HL-60 (cell line): ENCODE data around the gene MRPL58.

ENCODE experiments used
- DNase-seq, 2 experiments: peaks; one replicate each; pipeline ENCODE4 v3.0.0-alpha.2; 2010 to 2020; ENCODE audit warnings: low read depth in 1 of 2, low spot score in 1 of 2
- H3K27ac ChIP-seq: fragments of 250-450 bp; sonication (Bioruptor Pico); replicated peaks from 2 replicates; pipeline ENCODE4 v1.5.1; 2020; ENCODE audit warnings: mild to moderate bottlenecking, moderate library complexity
- H3K27me3 ChIP-seq: fragments of 250-450 bp; sonication (Bioruptor Pico); 2 replicates; pipeline ENCODE4 v1.5.1; 2021; ENCODE audit warnings: mild to moderate bottlenecking, moderate library complexity; ENCODE audit not compliant: insufficient read depth, poor library complexity, severe bottlenecking
- H3K4me3 ChIP-seq: replicated peaks from 2 replicates; pipeline ENCODE4 v1.5.1; 2011; ENCODE audit warnings: mild to moderate bottlenecking, control low read depth, low read length; ENCODE audit not compliant: insufficient read depth
- GABPA ChIP-seq: IDR thresholded peaks from 2 replicates; pipeline ENCODE4 v1.6.1; 2012; ENCODE audit warnings: low read depth
- POLR2AphosphoS5 ChIP-seq: IDR thresholded peaks from 2 replicates; pipeline ENCODE4 v1.6.1; 2012; ENCODE audit warnings: low read depth
- SPI1 ChIP-seq: IDR thresholded peaks from 2 replicates; pipeline ENCODE4 v1.6.1; 2012; ENCODE audit warnings: low read depth, mild to moderate bottlenecking, borderline replicate concordance
- TF ChIP-seq, protein P1 (sequence below): IDR thresholded peaks from one replicate; pipeline ENCODE4 v1.5.1; 2011; ENCODE audit warnings: low read length, control low read depth, inconsistent platforms; ENCODE audit not compliant: insufficient read depth
- TF ChIP-seq, protein P2 (sequence below): IDR thresholded peaks from 2 replicates; pipeline ENCODE4 v1.6.1; 2012; ENCODE audit warnings: low read depth; ENCODE audit not compliant: insufficient replicate concordance

The MRPL58 gene

DNA sequence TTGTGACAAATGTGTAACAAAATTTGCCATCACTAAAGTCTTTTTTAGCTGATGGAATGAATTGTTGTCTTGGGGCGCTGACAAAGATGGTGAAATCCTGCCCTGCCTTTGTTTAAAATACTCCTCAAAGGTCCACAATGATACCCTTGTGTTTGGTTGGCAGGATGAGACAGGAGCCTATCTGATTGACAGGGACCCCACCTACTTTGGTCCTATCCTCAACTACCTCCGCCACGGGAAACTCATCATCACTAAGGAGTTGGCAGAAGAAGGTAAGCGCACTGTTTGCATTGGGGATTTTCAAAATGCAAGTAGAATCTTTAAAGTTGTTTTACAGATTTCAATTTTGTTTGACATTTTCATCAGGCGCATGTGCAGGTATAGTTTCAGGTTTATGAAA, 36.6 kb downstream of the MRPL58 start:
- H3K27me3 ChIP-seq, result no peaks in the 10 kb centered on the region
- TF ChIP-seq SPI1 (no peak), POLR2AphosphoS5 (no peak), GABPA (no peak)
- TF ChIP-seq, protein P1, sequence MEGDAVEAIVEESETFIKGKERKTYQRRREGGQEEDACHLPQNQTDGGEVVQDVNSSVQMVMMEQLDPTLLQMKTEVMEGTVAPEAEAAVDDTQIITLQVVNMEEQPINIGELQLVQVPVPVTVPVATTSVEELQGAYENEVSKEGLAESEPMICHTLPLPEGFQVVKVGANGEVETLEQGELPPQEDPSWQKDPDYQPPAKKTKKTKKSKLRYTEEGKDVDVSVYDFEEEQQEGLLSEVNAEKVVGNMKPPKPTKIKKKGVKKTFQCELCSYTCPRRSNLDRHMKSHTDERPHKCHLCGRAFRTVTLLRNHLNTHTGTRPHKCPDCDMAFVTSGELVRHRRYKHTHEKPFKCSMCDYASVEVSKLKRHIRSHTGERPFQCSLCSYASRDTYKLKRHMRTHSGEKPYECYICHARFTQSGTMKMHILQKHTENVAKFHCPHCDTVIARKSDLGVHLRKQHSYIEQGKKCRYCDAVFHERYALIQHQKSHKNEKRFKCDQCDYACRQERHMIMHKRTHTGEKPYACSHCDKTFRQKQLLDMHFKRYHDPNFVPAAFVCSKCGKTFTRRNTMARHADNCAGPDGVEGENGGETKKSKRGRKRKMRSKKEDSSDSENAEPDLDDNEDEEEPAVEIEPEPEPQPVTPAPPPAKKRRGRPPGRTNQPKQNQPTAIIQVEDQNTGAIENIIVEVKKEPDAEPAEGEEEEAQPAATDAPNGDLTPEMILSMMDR, result no peak
- TF ChIP-seq, protein P2, sequence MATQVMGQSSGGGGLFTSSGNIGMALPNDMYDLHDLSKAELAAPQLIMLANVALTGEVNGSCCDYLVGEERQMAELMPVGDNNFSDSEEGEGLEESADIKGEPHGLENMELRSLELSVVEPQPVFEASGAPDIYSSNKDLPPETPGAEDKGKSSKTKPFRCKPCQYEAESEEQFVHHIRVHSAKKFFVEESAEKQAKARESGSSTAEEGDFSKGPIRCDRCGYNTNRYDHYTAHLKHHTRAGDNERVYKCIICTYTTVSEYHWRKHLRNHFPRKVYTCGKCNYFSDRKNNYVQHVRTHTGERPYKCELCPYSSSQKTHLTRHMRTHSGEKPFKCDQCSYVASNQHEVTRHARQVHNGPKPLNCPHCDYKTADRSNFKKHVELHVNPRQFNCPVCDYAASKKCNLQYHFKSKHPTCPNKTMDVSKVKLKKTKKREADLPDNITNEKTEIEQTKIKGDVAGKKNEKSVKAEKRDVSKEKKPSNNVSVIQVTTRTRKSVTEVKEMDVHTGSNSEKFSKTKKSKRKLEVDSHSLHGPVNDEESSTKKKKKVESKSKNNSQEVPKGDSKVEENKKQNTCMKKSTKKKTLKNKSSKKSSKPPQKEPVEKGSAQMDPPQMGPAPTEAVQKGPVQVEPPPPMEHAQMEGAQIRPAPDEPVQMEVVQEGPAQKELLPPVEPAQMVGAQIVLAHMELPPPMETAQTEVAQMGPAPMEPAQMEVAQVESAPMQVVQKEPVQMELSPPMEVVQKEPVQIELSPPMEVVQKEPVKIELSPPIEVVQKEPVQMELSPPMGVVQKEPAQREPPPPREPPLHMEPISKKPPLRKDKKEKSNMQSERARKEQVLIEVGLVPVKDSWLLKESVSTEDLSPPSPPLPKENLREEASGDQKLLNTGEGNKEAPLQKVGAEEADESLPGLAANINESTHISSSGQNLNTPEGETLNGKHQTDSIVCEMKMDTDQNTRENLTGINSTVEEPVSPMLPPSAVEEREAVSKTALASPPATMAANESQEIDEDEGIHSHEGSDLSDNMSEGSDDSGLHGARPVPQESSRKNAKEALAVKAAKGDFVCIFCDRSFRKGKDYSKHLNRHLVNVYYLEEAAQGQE, result no peak
- no peak for DNase-seq
- no peak overlapping the region for H3K4me3 ChIP-seq
- no peak overlapping the region for H3K27ac ChIP-seq

DNA sequence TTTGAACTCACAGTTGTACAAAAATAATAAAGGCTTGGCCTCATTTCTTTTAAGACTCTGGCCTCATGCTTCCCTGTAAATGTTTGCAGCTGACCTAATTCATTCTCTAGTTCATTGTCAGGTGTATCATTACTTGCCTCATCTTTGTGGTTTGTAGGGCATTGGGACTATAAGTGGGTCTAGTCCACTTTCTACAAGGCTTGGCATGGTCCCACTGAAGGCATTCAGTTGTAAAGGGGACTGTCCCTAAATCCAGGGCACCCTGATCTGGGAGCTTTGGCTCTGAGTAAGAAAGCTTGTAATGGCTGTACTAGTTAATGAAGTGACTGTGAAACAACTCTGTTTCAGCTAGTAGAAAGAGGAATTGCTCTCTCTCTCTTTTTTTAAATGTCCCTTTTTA, 37.2 kb downstream of the MRPL58 start:
- H3K4me3 ChIP-seq, result no peak overlapping the region
- no peak overlapping the region for H3K27ac ChIP-seq
- H3K27me3 ChIP-seq, result no peaks in the 10 kb centered on the region
- no peak for DNase-seq
- TF ChIP-seq SPI1 (no peak), POLR2AphosphoS5 (no peak), GABPA (no peak)
- TF ChIP-seq, protein P1, result no peak
- TF ChIP-seq, protein P2, result no peak

DNA sequence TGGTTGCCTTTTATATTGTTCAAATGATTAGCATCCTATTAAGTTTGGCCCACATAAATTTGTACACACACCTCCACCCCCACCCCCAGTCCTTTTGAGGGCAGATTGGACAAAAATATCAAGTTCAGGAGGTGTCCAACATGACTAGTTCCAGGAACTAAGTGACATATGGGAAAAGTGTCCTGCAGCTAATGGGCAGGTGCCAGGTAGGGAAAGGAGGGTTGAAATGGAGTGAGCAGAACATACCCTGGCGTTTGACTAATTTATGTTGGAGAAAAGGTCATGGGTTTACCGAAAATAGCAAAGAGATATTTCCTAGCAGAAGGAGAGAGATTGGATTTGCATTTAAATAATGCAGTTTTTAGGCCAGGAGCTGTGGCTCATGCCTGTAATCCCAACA, 39.5 kb downstream of the MRPL58 start:
- Histone ChIP-seq H3K27ac (no peak overlapping the region), H3K4me3 (no peak overlapping the region), H3K27me3 (no peaks in the 10 kb centered on the region)
- no peak for DNase-seq
- TF ChIP-seq GABPA (no peak), SPI1 (no peak), POLR2AphosphoS5 (no peak)
- TF ChIP-seq, protein P2, result no peak
- TF ChIP-seq, protein P1, result no peak
